Measurements from ENCODE around the gene C14orf39.
A peak's percentile ranks its signal among the peaks of the same experiment; 100 is the strongest.

Gene C14orf39

DNA sequence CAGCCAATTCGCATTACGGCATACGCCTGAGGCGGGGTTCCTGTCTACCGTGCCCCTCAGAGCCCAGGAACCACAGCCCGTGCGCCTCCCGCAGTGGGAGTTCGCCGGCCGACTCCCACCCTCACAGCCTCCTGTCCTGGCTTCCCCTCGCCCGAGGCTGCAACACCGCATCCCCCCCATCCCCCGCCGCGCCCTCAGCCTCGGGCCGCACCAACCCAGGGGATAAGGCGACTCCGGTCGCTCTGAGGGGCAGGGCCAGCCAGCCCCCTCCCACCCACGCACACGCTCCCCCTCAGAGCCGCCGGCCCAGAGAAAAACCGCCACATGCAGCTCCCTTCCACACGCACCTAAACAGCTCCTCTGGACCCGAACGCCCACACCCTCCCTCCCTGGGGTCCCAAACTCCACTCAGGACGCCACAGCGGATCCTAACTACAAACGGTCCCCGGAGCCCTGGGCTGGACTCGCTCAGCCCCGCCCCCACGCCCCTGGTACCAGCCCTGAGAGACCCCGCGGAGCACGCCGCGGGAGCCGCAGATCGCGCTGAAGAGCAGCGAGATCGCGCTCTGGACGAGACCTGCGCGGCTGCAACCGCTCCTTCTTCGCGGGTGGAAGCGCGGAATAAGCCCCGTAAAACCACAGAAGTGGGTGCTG lies at the start of gene C14orf39:
Gene C14orf39 (minus strand): TSS at position 466 of the 654 bp plus-strand sequence. CDS start 985 bp downstream, outside the sequence.
- peak; percentile 35 for DNase-seq

DNA sequence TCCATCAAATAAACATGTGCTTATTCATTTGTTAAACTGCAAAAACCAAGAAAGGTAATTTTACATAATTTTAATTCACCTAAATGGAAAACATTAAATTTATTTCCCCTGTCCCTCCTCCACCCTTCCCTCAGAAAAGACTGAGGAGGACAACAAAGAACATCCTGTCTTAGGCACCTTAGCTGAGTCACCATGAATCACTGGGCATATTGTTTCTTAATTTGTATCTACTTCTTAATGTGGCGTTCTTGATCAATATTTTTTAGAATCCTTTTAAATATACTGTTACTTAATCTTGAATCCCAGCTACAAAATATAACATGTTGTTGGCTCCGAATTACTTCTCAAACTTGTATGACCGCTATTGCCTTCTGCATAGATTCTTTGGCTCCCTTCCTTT lies 46.6 kb upstream of the C14orf39 start:
- no peak for DNase-seq

- DNase-seq: no peak
Observed at GRCh38 chr14:60515511-60516289, 29.8 kb upstream of the C14orf39 start.

DNA sequence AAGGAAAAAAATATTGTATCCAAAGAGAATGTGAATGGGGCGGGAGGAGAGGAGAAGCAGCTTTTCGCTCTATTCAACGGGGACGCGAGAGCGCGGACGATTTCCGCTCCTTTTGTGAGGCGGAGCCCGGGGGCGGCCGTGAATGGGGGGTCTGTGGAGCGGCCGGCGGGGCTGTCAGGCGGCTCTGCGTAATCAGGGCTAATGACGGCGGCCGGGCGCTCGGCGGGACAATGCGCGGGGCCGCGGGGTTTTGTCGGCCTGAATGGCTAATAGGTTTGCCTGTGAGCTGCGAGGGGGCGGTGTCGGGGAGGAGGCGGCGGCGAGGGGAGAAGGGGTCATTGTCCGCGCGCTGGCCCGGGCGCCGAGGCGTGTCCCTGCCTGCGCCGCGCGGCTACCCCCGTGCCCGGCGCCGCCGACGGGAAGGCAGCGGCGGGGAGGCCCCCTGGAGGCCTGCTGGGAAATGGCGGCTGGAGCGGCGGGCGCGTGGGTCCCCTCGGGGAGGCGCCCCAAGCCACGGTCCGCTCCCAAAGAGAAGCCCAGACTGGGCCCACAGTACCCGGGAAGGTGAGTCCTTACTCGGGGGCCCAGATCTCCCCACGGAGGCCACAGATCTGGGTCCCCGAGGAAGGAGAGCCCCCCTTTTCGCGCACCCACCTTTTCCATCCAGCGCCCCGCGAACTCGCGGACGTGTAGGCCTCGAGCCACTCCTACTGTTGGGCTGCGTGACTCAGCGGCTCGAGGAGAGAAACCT lies 29.1 kb upstream of the C14orf39 start:
- peak; percentile 60 for DNase-seq

- DNase-seq: peak; percentile 9
Observed at GRCh38 chr14:60514378-60514740, 28.5 kb upstream of the C14orf39 start.

DNA sequence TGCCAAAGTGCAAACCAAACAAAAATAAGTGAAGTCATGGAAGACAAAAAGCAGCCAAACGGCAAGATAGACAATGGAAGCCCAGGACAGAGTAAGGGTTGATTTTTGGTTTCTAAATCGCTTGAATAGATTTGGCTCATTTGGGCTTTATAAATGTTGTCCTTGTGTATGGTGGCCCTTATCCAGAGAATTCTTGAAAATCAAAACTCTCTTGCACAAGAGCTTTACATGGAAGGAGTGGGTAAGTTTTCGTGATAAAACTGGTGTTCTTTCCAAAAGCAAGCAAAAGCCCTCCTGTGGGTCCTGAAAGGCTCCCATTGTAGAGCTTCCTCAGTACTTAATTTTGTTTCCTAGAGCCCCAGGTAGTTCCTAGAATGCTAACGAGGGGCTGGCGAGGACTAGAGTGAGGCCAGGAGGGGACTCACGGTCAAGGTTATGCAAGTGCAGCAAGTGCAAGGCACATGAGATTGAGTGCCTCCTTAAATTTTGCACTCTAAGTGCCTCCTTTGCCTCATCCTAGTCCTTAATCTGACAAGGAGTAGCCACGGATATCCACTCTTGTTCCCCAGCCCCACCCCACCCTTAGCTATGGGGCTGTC lies 27.2 kb upstream of the C14orf39 start:
- DNase-seq: no peak

DNA sequence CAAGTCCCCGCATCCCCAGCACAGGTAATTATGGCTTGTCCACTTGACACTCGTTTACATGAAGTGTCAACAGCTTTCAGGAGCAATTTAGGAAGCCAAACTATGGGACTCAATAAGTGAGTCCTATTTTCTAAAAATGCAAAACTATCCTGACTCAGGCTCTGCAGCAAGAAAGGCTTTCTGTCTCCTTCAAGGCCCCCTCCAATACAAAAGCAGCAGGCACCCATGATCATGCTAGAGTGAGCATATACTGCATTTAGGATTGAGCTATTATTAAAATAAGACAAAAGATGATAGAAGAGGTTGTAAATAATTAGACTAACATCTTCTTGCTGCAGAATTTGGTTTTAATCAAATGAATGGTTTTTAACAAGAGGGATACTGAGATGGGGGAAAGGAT lies 26.3 kb upstream of the C14orf39 start:
- DNase-seq: no peak

GRCh38 chr14:60510951-60511599 lies 25.2 kb upstream of the C14orf39 start:
- DNase-seq: no peak

- no peak for DNase-seq
Observed at GRCh38 chr14:60510254-60510950, 24.5 kb upstream of the C14orf39 start.

DNA sequence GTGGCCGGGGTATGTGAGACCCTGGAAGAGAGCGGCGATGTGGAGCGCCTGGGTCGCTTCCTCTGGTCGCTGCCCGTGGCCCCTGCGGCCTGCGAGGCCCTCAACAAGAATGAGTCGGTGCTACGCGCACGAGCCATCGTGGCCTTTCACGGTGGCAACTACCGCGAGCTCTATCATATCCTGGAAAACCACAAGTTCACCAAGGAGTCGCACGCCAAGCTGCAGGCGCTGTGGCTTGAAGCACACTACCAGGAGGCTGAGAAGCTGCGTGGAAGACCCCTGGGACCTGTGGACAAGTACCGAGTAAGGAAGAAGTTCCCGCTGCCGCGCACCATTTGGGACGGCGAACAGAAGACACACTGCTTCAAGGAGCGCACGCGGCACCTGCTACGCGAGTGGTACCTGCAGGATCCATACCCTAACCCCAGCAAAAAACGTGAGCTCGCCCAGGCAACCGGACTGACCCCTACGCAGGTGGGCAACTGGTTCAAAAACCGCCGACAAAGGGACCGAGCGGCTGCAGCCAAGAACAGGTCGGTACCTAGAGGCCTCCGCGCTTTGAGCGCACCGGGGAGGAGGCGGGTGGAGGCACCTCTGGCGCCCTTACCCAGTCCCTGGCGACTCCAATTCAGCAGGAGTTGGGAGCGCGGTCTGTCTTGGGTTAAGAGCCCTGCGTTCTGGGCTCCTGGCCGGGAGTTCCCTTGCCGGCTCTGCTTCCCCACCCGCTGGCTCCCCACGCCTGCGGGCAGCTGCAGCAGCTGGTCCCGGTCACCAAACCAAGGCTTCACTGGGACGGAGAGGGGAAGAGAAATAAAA lies 23.8 kb upstream of the C14orf39 start:
- DNase-seq: peak; percentile 42

DNA sequence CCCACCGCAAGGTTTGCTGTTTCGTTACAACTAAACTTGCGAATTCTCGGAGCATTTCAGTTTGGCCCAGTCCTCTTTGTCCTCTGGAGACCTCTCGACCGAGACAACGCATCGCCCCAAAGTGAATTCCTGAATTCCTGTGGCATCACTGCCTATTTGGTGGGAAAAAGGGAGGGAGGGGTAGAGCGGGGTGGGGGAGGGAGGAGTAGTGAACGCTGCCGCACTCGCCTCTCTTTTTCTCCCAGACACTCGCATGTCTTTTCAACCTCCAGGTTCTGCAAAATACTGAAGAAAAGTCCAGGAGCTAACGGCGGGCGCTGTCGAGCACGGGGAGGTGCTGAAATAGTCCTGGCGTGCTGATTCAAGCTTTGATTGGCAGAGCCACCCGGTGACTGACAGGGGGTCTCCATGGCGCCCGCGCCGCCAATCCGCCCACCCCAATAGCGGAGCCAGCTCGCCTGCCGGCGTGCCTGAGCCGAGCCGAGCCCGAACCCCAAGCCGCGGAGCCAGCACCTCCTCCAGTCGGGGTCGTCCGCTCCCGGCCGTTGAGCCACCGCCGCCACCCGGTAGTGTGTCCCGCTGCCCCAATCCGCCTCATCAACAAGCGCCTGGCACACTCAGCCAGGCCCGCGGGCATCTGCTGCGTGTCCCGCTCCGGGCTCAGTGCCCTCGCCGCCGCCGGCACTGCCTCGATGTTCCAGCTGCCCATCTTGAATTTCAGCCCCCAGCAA lies 23.0 kb upstream of the C14orf39 start, which contains the start of gene SIX6:
Gene SIX6 (plus strand): TSS at position 440 of the 731 bp plus-strand sequence. CDS start 253 bp downstream, at position 693.
- DNase-seq: peak; percentile 46

- no peak for DNase-seq
Observed at GRCh38 chr14:60508363-60508706, 22.5 kb upstream of the C14orf39 start.

- DNase-seq: no peak
Observed at GRCh38 chr14:60506985-60507829, 21.3 kb upstream of the C14orf39 start.

DNA sequence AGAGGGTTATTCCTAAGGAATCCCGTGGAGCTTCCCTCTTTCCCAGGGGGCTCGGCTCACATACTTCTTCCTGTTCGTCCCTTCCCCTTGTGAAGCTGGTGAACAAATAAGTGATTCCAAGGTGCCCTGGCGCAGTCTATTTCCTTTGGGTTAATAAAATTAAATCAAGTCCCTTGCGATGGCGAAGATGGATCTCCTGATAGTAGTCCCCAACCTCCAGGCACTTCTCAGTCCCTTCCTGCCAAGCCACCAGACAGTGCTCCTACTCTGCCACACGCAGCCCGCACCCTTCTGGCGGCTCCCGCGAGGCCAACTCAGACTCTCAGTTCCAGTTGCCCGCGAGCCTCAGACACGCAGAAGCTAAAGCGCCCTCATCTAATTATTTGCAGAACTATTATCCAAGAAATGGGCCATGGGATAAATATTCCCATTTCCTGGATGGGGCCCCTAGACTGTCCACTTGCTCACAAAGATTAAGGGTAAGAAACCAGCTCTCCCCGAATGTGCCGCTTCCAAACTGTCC lies 20.7 kb upstream of the C14orf39 start:
- no peak for DNase-seq

DNA sequence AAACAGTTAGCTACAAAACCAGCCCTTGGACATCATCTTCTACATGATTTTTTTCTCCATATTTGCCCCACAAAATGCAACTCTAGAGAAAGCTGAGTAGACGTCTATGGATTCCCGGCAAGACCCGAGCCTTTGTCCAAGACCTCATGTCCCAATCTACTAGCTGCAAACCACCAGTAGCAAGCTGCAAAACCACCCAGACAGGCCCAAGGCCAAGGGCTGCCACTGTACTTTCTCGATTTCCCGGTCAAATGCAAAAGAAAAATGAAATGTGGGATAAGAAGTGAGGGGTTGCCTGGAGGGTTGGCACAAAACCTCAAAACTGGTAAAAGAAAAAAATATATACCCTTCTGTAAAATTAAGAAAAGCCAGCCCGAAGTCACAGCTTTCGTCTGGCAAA lies 20.1 kb upstream of the C14orf39 start:
- no peak for DNase-seq

GRCh38 chr14:60505448-60505847 lies 19.6 kb upstream of the C14orf39 start:
- no peak for DNase-seq

DNA sequence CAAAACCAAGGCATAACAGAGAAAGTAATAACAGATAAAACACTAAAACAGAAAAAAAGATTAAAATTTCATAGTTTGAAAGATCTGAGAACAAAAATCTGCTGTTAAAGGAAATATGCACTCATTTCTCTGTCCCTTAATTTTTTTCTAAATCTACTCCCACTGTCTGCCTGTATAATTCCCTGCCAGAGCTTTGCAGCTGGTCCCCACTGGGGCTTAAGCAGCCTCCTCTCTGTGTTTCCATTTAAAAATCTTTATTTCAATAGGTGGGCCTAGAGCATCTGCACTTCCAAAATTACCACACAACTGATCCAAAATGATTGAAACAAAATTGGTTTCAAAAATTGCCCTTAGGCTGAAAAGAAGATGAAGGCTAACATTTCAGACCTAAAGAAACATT lies 16.7 kb upstream of the C14orf39 start:
- no peak for DNase-seq

DNA sequence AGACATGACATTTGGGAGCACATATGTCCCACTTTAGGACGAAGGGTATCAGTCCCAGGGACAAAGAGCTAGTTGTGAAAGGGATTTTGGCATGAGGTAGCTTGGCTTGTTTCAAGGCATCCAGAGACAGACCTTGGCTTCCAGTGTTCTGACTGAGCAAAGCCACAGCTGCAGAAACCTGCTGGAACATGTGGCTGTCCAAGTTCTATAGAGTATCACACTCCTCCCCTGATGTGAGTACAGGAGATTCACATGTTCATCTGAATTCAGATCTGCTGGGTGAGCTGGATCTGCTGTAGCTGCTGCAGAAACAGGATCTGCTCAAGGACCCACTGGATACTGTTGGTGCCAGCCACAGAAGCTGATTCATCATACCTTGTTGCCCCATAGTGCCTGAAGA lies 10.1 kb upstream of the C14orf39 start:
- no peak for DNase-seq

GRCh38 chr14:60490270-60490669 lies 4.4 kb upstream of the C14orf39 start:
- DNase-seq: no peak
